GM19238 (cell line): Measurements from ENCODE around the gene AKR1C8.

Experiments
- DNase-seq: peaks from one replicate; pipeline ENCODE4 v3.0.0; 2011; ENCODE audit warnings: low spot score; ENCODE audit not compliant: insufficient read length

AKR1C8 gene

GRCh38 chr10:5108658-5109416, 76.1 kb downstream of the AKR1C8 start:
- no peak for DNase-seq

DNA sequence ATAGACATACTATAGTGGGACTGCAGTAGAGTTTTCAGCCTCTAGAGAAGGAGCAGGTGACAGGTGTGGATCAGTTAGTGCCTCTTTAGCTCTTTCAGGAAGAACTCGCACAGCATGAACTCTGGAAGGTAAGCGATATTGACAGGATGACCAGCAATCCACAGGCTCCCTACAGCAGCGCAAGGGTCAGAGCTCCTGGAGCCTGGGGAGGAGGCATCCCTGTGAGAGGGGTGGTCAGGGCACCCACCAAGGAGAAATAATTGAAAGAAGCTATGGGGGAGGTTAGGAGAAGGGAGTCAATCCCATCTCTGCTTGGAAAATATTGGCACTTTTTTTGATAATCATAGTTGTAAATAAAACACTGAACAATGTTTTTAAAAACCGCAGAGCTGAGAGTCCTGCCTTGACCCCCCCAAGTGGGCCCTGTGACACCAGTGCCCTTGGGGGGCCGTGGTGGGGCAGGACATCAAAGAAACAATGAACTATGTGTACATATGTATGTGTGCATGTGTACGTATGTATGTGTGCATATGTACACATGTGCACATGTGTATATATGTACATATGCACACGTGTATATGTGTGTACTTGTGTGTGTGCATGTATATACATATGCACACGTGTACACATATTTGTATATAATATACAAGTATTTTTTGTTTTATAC, 77.0 kb downstream of the AKR1C8 start:
- no peak for DNase-seq

- no peak for DNase-seq
Measured at GRCh38 chr10:5106553-5106952, 78.4 kb downstream of the AKR1C8 start.

DNA sequence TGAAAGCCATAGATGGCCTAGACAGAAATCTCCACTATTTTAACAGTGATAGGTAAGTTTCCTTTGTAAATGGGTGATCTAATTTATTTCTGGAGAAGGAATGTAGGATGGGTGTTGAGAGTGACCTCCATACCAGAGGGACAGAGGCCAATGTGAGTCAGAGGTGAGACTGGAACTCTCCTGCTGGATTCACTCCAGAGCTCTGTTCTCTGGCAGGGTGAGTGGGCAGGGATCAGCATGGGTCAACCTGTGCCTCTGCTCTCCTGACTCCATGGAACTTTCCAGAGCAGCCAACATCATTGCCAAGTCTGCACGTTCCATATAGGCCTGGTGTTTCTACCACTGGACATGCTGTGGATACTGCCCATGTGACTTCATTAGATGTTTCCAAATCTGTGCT, 79.3 kb downstream of the AKR1C8 start:
- no peak for DNase-seq
